ENCODE results near the gene IFNL1. TPM values are rescaled to one million over a fixed set of nuclear protein-coding genes. Genes with fewer than 3 reads are reported as not detected.

IFNL1 gene
- total RNA-seq (not detected), total RNA-seq (0 to 0.08 reads per million in 2 donors)

GRCh38 chr19:39296055-39296645 lies at the start of gene IFNL1:
Gene IFNL1, plus strand, starts transcription at chr19:39296407. Its CDS starts 15 bp downstream, at chr19:39296422.
- no peak for ATAC-seq
- no peaks in the 10 kb centered on the region for H3K9me3 ChIP-seq (ENCODE audit: control insufficient read depth, low read length, poor library complexity, severe bottlenecking)
- Mint-ChIP-seq H3K4me1 (peaks cover 24% of the 10 kb centered on the region), H3K4me3 (no peak within 1 kb of the TSS), H3K27ac (peak within 1 kb of the TSS; percentile 53), H3K27me3 (peaks cover 11% of the 10 kb centered on the region), H3K36me3 (ENCODE audit: low read depth) (no peaks in the 10 kb centered on the region)
- no peak for DNase-seq

- H3K27me3 Mint-ChIP-seq: peaks cover 7% of the 10 kb centered on the region
- no peaks in the 10 kb centered on the region for H3K36me3 Mint-ChIP-seq (ENCODE audit: low read depth)
- H3K4me1 Mint-ChIP-seq: peaks cover 10% of the 10 kb centered on the region
- peak overlapping the region; percentile 73 for H3K4me3 Mint-ChIP-seq
- DNase-seq (no peak), ATAC-seq (peak; percentile 69)
- no peaks in the 10 kb centered on the region for H3K9me3 ChIP-seq (ENCODE audit: control insufficient read depth, low read length, poor library complexity, severe bottlenecking)
- no peak overlapping the region for H3K27ac Mint-ChIP-seq
These were observed 49.1 kb upstream of the IFNL1 start for GRCh38 chr19:39246951-39247669.

GRCh38 chr19:39247701-39248664 lies 48.2 kb upstream of the IFNL1 start:
- peaks cover 8% of the 10 kb centered on the region for H3K27me3 Mint-ChIP-seq
- peaks cover 16% of the 10 kb centered on the region for H3K4me1 Mint-ChIP-seq
- H3K4me3 Mint-ChIP-seq: no peak overlapping the region
- H3K9me3 ChIP-seq (ENCODE audit: control insufficient read depth, low read length, poor library complexity, severe bottlenecking): no peaks in the 10 kb centered on the region
- H3K27ac Mint-ChIP-seq: no peak overlapping the region
- no peak for DNase-seq
- peak; percentile 65 for ATAC-seq
- no peaks in the 10 kb centered on the region for H3K36me3 Mint-ChIP-seq (ENCODE audit: low read depth)

- Mint-ChIP-seq H3K4me3 (peak within 1 kb of the TSS; percentile 31), H3K36me3 (ENCODE audit: low read depth) (no peaks in the 10 kb centered on the region), H3K27ac (no peak within 1 kb of the TSS), H3K4me1 (peaks cover 16% of the 10 kb centered on the region), H3K27me3 (peaks cover 16% of the 10 kb centered on the region)
- DNase-seq (no peak), ATAC-seq (no peak)
- H3K9me3 ChIP-seq (ENCODE audit: control insufficient read depth, low read length, poor library complexity, severe bottlenecking): no peaks in the 10 kb centered on the region
These were observed 47.4 kb upstream of the IFNL1 start, which contains the start of gene IFNL4 for GRCh38 chr19:39248806-39249205. Gene IFNL4, minus strand, starts transcription at chr19:39248856.

- Mint-ChIP-seq H3K36me3 (ENCODE audit: low read depth) (no peaks in the 10 kb centered on the region), H3K27ac (no peak overlapping the region), H3K4me1 (peaks cover 13% of the 10 kb centered on the region), H3K27me3 (peaks cover 14% of the 10 kb centered on the region), H3K4me3 (no peak overlapping the region)
- ATAC-seq: no peak
- H3K9me3 ChIP-seq (ENCODE audit: control insufficient read depth, low read length, poor library complexity, severe bottlenecking): no peaks in the 10 kb centered on the region
- no peak for DNase-seq
These were observed 45.1 kb upstream of the IFNL1 start for GRCh38 chr19:39251081-39251480.

GRCh38 chr19:39251846-39252245 lies 44.4 kb upstream of the IFNL1 start:
- ATAC-seq (no peak), DNase-seq (no peak)
- Mint-ChIP-seq H3K36me3 (ENCODE audit: low read depth) (no peaks in the 10 kb centered on the region), H3K4me3 (no peak overlapping the region), H3K4me1 (peaks cover 13% of the 10 kb centered on the region), H3K27me3 (peaks cover 14% of the 10 kb centered on the region), H3K27ac (peak overlapping the region; percentile 67)
- H3K9me3 ChIP-seq (ENCODE audit: control insufficient read depth, low read length, poor library complexity, severe bottlenecking): no peaks in the 10 kb centered on the region

- no peaks in the 10 kb centered on the region for H3K36me3 Mint-ChIP-seq (ENCODE audit: low read depth)
- H3K27ac Mint-ChIP-seq: peak overlapping the region; percentile 67
- H3K4me3 Mint-ChIP-seq: no peak overlapping the region
- no peaks in the 10 kb centered on the region for H3K9me3 ChIP-seq (ENCODE audit: control insufficient read depth, low read length, poor library complexity, severe bottlenecking)
- DNase-seq: no peak
- peaks cover 10% of the 10 kb centered on the region for H3K4me1 Mint-ChIP-seq
- no peak for ATAC-seq
- H3K27me3 Mint-ChIP-seq: peaks cover 14% of the 10 kb centered on the region
These were observed 43.7 kb upstream of the IFNL1 start for GRCh38 chr19:39252458-39252857.

GRCh38 chr19:39253374-39254149 lies 42.6 kb upstream of the IFNL1 start:
- H3K4me3 Mint-ChIP-seq: no peak overlapping the region

GRCh38 chr19:39254531-39255345 lies 41.5 kb upstream of the IFNL1 start:
- H3K27me3 Mint-ChIP-seq: peaks cover 20% of the 10 kb centered on the region
- ATAC-seq: no peak
- peaks cover 16% of the 10 kb centered on the region for H3K4me1 Mint-ChIP-seq
- H3K4me3 Mint-ChIP-seq: no peak overlapping the region
- no peaks in the 10 kb centered on the region for H3K9me3 ChIP-seq (ENCODE audit: control insufficient read depth, low read length, poor library complexity, severe bottlenecking)
- no peak overlapping the region for H3K27ac Mint-ChIP-seq
- H3K36me3 Mint-ChIP-seq (ENCODE audit: low read depth): no peaks in the 10 kb centered on the region
- no peak for DNase-seq

More at GRCh38 chr19:39253374-39254149, 42.6 kb upstream of the IFNL1 start:
- no peak for DNase-seq
- H3K27me3 Mint-ChIP-seq: peaks cover 20% of the 10 kb centered on the region
- peaks cover 16% of the 10 kb centered on the region for H3K4me1 Mint-ChIP-seq
- no peak for ATAC-seq
- H3K9me3 ChIP-seq (ENCODE audit: control insufficient read depth, low read length, poor library complexity, severe bottlenecking): no peaks in the 10 kb centered on the region
- no peaks in the 10 kb centered on the region for H3K36me3 Mint-ChIP-seq (ENCODE audit: low read depth)
- peak overlapping the region; percentile 67 for H3K27ac Mint-ChIP-seq

GRCh38 chr19:39257227-39257626 lies 39.0 kb upstream of the IFNL1 start:
- ATAC-seq (no peak), DNase-seq (no peak)
- Mint-ChIP-seq H3K4me1 (peaks cover 11% of the 10 kb centered on the region), H3K36me3 (ENCODE audit: low read depth) (peaks cover 2% of the 10 kb centered on the region), H3K4me3 (no peak overlapping the region), H3K27me3 (peaks cover 28% of the 10 kb centered on the region), H3K27ac (no peak overlapping the region)
- H3K9me3 ChIP-seq (ENCODE audit: control insufficient read depth, low read length, poor library complexity, severe bottlenecking): no peaks in the 10 kb centered on the region

- H3K4me1 Mint-ChIP-seq: peaks cover 13% of the 10 kb centered on the region
- no peak for DNase-seq
- peaks cover 11% of the 10 kb centered on the region for H3K36me3 Mint-ChIP-seq (ENCODE audit: low read depth)
- H3K9me3 ChIP-seq (ENCODE audit: control insufficient read depth, low read length, poor library complexity, severe bottlenecking): no peaks in the 10 kb centered on the region
- H3K4me3 Mint-ChIP-seq: no peak overlapping the region
- ATAC-seq: no peak
- H3K27ac Mint-ChIP-seq: no peak overlapping the region
- H3K27me3 Mint-ChIP-seq: peaks cover 39% of the 10 kb centered on the region
These were observed 34.5 kb upstream of the IFNL1 start for GRCh38 chr19:39261704-39262103.

- DNase-seq: no peak
- ATAC-seq: no peak
- Mint-ChIP-seq H3K27me3 (peaks cover 39% of the 10 kb centered on the region), H3K36me3 (ENCODE audit: low read depth) (peaks cover 11% of the 10 kb centered on the region), H3K27ac (no peak overlapping the region), H3K4me1 (peaks cover 13% of the 10 kb centered on the region), H3K4me3 (no peak overlapping the region)
- H3K9me3 ChIP-seq (ENCODE audit: control insufficient read depth, low read length, poor library complexity, severe bottlenecking): no peaks in the 10 kb centered on the region
These were observed 33.7 kb upstream of the IFNL1 start for GRCh38 chr19:39262496-39262895.

All from T-helper 17 cell (primary cell).